Progenitor cell of endocrine pancreas (in vitro differentiated cells): ENCODE data around the gene SPAG4. TPM values are rescaled to one million over a fixed set of nuclear protein-coding genes. Genes with fewer than 3 reads are reported as not detected.

Experiments used
- DNase-seq: peaks from one replicate; pipeline ENCODE4 v3.0.0; 2021; ENCODE audit warnings: low spot score; ENCODE audit not compliant: unreplicated experiment
- H3K27ac Mint-ChIP-seq: 2 replicates; pipeline ENCODE4 v1.8.0; 2021; ENCODE audit warnings: mild to moderate bottlenecking, moderate library complexity, mixed read lengths
- H3K27me3 Mint-ChIP-seq: 2 replicates; pipeline ENCODE4 v1.8.0; 2021; ENCODE audit warnings: mixed read lengths
- H3K36me3 Mint-ChIP-seq: 2 replicates; pipeline ENCODE4 v1.8.0; 2022; ENCODE audit warnings: mixed read lengths; ENCODE audit not compliant: insufficient read depth
- H3K4me1 Mint-ChIP-seq: 2 replicates; pipeline ENCODE4 v1.8.0; 2021; ENCODE audit warnings: low read depth, mixed read lengths
- H3K4me3 Mint-ChIP-seq: 2 replicates; pipeline ENCODE4 v1.8.0; 2021; ENCODE audit warnings: low read depth, mild to moderate bottlenecking, moderate library complexity, mixed read lengths
- H3K9me3 Mint-ChIP-seq: 2 replicates; pipeline ENCODE4 v1.8.0; 2021; ENCODE audit warnings: low read depth, mixed read lengths
- total RNA-seq: library from RNA; stranded (reverse); gene quantifications from 2 replicates; pipeline ENCODE4 v1.2.1, GENCODE V29; 2021
- TF ChIP-seq, protein P1 (sequence below): fragments of 200-600 bp; sonication (generic); IDR thresholded peaks from one replicate; pipeline ENCODE4 v1.5.0; 2021; ENCODE audit warnings: antibody characterized with exemption, mild to moderate bottlenecking; ENCODE audit not compliant: unreplicated experiment

SPAG4 gene
- total RNA-seq, 1 donor from 2014 or later, result 1.1 TPM

DNA sequence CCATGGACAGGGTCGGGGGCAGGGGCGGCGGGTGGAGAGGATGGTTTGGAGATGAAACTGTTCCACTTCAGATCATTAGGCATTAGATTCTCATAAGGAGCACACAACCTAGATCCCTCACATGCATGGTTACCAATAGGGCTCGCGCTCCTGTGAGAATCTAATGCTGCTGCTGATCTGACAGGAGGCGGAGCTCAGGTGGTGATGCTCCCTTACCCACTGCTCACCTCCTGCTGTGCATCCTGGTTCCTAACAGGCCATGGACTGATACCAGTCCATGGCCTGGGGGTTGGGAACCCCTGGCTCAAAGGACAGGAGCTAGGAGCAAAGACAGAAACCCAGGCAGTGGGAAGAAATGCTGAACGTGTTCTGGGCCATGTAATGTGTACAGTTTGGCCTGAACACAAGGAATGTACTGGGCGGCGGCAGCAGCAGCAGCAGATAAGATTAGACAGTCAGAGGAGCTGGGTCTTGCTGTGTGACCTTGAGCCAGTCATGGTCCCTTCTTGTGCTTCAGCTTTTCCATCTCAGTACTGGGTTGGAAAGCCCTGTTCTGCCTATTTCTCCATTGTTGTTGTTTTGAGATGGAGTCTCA lies 4.7 kb upstream of the SPAG4 start:
- no peak for DNase-seq
- Mint-ChIP-seq H3K4me3 (no peak overlapping the region), H3K27ac (no peak overlapping the region), H3K27me3 (peaks cover 17% of the 10 kb centered on the region), H3K4me1 (no peaks in the 10 kb centered on the region), H3K36me3 (no peaks in the 10 kb centered on the region), H3K9me3 (no peaks in the 10 kb centered on the region)
- TF ChIP-seq, protein P1, sequence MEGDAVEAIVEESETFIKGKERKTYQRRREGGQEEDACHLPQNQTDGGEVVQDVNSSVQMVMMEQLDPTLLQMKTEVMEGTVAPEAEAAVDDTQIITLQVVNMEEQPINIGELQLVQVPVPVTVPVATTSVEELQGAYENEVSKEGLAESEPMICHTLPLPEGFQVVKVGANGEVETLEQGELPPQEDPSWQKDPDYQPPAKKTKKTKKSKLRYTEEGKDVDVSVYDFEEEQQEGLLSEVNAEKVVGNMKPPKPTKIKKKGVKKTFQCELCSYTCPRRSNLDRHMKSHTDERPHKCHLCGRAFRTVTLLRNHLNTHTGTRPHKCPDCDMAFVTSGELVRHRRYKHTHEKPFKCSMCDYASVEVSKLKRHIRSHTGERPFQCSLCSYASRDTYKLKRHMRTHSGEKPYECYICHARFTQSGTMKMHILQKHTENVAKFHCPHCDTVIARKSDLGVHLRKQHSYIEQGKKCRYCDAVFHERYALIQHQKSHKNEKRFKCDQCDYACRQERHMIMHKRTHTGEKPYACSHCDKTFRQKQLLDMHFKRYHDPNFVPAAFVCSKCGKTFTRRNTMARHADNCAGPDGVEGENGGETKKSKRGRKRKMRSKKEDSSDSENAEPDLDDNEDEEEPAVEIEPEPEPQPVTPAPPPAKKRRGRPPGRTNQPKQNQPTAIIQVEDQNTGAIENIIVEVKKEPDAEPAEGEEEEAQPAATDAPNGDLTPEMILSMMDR, result no peak

DNA sequence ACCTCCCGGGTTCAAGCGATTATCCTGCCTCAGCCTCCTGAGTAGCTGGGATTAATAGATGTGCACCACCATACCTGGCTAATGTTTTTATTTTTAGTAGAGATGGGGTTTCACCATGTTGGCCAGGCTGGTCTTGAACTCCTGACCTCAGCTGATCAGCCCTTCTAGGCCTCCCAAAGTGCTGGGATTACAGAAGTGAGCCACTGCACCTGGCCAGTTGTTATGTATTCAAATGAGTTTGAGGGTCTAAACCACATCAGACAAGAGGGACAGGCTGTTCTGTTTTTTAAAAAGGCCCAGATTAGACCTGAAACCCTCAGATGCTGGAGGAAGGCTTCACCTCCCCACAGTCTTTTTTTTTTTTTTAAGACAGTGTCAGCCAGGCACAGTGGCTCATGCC lies 4.1 kb upstream of the SPAG4 start:
- Mint-ChIP-seq H3K36me3 (no peaks in the 10 kb centered on the region), H3K9me3 (no peaks in the 10 kb centered on the region), H3K4me3 (no peak overlapping the region)

DNA sequence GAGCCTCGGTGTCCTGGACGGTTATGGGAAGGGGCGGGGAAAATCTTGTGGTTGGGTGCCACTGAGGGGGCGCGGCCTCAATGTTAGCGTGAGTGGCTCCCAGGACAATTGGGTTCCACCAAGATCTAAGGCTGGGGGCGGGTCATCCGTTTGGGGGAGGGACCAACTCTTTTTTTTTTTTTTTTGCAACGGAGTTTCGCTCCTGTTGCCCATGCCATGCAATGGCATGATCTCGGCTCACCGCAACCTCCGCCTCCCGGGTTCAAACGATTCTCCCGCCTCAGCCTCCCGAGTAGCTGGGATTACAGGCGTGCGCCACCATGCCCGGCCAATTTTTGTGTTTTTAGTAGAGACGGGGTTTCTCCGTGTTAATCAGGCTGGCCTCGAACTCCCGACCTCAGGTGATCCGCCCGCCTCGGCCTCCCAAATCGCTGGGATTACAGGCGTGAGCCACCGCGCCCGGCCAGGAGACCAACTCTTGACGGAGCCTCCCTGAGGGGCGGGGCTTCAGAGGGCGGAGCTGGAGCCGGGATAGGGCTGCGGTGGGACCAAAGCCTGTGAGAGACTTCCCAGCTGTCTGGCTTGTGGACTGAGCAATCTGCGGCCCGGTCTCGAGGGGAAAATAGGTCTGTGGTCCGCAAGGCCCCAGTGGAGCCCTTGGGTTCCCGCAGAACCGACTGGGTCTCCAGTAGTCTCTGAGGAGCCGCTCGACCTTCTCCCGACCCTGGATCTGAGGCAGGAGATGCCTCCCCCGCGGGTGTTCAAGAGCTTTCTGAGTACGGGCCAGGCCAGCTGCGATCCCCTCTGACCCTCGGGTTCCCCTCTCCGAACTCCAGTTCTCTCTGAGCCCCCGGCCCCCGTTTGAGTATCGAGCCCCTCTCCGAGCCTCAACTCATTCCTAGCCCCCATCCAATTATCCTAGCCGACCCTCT lies 1.1 kb downstream of the SPAG4 start:
- Mint-ChIP-seq H3K27me3 (peaks cover 28% of the 10 kb centered on the region), H3K36me3 (peaks cover 4% of the 10 kb centered on the region), H3K9me3 (no peaks in the 10 kb centered on the region), H3K4me3 (peak overlapping the region; percentile 73), H3K4me1 (peaks cover 6% of the 10 kb centered on the region), H3K27ac (peak overlapping the region; percentile 80)
- TF ChIP-seq, protein P1, result no peak
- DNase-seq, result peak; percentile 30

More for the DNA sequence above, 4.1 kb upstream of the SPAG4 start:
- TF ChIP-seq, protein P1, result no peak
- Mint-ChIP-seq H3K4me1 (no peaks in the 10 kb centered on the region), H3K27me3 (peaks cover 17% of the 10 kb centered on the region), H3K27ac (no peak overlapping the region)
- no peak for DNase-seq

DNA sequence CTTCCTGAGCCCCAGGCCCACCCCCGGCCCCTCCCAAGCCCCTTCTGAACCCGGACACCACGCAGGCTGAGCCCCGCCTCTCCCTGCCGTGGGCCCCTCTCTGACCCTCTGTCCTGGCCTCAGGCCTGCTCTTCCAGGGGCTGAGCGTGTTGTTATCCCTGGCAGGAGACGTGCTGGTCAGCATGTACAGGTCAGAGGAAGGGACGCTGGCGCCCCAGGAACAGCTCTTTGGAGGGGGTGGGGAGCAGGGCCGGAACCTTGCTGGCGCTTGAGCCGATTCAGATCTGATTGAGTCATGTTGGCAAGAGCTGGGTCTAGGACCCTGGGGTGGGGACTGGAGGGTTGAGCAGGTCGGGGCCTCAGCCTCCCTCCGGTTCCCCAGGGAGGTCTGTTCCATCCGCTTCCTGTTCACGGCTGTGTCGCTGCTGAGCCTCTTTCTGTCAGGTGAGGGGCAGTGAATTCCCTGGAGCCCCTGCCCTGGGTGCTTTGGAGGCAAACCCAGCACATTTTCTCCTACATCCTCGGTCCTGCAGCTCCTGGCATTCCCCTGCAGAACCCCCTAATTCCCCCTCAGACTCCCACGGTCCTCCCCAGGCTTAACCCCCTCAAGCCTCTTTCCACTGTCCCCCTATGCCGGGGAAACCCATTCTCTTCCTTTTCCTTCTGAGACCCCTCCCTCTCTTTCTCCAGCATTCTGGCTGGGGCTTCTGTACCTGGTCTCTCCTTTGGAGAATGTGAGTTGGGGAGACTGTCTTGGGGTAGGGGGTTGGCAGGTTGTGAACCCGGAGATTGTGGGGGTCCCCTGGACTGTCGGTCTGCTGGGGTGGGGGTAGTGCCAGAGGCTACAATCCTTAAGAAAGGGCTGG lies 2.0 kb downstream of the SPAG4 start:
- H3K4me3 Mint-ChIP-seq, result peak overlapping the region; percentile 37
- TF ChIP-seq, protein P1, result peak; percentile 52
- no peaks in the 10 kb centered on the region for H3K9me3 Mint-ChIP-seq
- H3K27me3 Mint-ChIP-seq, result peaks cover 28% of the 10 kb centered on the region
- H3K36me3 Mint-ChIP-seq, result peaks cover 5% of the 10 kb centered on the region
- DNase-seq, result no peak
- H3K4me1 Mint-ChIP-seq, result peaks cover 6% of the 10 kb centered on the region
- peak overlapping the region; percentile 62 for H3K27ac Mint-ChIP-seq
